ENCODE data around the gene GRID2. TPM values are rescaled to one million over a fixed set of nuclear protein-coding genes. Genes with fewer than 3 reads are reported as not detected.
"Not testable (repeated sequence)": the region's sequence is repeated elsewhere in the genome, so short reads cannot be mapped to it uniquely, and the experiment has no call there.

Gene GRID2
- total and polyA plus RNA-seq, 9 of the 15 experiments (the other 6 are each of a cell fraction or from before 2014, with no cell fraction given) = 0.04 TPM; not detected in 7

DNA sequence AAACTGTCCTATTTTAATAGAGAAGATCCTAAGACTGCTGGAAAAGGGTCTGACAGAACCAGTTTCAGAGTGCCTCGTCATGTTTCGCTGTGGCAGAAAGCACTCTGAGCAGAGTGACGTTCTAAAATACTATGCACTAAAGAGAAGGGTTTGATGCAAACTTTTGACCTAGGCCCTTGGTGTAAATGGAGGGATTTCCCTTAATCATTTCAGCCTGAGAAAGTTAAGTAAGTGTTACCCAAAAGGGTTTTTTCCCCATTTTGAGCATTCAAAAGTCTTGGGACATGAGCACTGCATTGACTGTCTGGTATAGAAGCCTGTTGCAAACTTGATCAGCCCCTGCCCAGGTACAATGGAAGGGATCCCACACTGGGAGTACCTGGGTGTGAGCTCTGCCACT lies 1367.3 kb downstream of the GRID2 start (continued):
- TF ChIP-seq ZNF512 (tag; IDR thresholded peaks at IDR 0.05) (no peak), ETV5 (CRISPR knock-in tag; IDR thresholded peaks at IDR 0.05; ENCODE audit: low read depth) (no peak), MTA1 (IDR thresholded peaks at IDR 0.05; ENCODE audit: borderline replicate concordance) (no peak), RBM17 (IDR thresholded peaks at IDR 0.05; ENCODE audit: borderline replicate concordance, low read depth, low read length) (no peak), SAFB2 (IDR thresholded peaks at IDR 0.05; ENCODE audit: borderline replicate concordance, low read depth, low read length, severe bottlenecking) (no peak), CBFA2T3 (IDR thresholded peaks at IDR 0.05) (no peak)
- TF ChIP-seq, protein P1, sequence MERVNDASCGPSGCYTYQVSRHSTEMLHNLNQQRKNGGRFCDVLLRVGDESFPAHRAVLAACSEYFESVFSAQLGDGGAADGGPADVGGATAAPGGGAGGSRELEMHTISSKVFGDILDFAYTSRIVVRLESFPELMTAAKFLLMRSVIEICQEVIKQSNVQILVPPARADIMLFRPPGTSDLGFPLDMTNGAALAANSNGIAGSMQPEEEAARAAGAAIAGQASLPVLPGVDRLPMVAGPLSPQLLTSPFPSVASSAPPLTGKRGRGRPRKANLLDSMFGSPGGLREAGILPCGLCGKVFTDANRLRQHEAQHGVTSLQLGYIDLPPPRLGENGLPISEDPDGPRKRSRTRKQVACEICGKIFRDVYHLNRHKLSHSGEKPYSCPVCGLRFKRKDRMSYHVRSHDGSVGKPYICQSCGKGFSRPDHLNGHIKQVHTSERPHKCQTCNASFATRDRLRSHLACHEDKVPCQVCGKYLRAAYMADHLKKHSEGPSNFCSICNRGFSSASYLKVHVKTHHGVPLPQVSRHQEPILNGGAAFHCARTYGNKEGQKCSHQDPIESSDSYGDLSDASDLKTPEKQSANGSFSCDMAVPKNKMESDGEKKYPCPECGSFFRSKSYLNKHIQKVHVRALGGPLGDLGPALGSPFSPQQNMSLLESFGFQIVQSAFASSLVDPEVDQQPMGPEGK (CRISPR knock-in tag; IDR thresholded peaks at IDR 0.05; ENCODE audit: borderline replicate concordance) = no peak

DNA sequence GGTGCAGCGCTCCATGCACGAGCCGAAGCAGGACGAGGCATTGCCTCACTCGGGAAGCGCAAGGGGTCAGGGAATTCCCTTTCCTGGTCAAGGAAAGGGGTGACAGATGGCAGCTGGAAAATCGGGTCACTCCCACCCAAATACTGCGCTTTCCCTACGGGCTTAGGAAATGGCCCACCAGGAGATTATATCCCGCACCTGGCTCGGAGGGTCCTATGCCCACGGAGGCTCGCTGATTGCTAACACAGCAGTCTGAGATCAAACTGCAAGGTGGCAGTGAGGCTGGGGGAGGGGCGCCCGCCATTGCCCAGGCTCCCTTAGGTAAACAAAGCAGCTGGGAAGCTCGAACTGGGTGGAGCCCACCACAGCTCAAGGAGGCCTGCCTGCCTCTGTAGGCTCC lies 1373.2 kb downstream of the GRID2 start:
- H3K9me1 ChIP-seq (ENCODE audit: control insufficient read depth, insufficient read depth, low read length); FAIRE-seq; H3K4me1 ChIP-seq (replicated peaks in 1 of 2; ENCODE audit: control insufficient read depth in 2 of 2, insufficient read depth in 2 of 2, low read length in 2 of 2); DNase-seq (ENCODE audit: extremely low read depth in 1 of 4, low spot score in 3 of 4); H3K9me3 ChIP-seq (replicated peaks; ENCODE audit: control insufficient read depth, insufficient read depth, low read depth, low read length); H2AFZ ChIP-seq (ENCODE audit: low read depth, low read length); CTCF ChIA-PET (ENCODE audit: low intra/inter-chr PET ratio); H4K20me1 ChIP-seq (replicated peaks; ENCODE audit: control insufficient read depth, insufficient read depth, low read length); intact Hi-C loops (cut with micrococcal nuclease); H3K4me3 ChIP-seq; in situ Hi-C loops (cut with MboI); BruUV-seq (replicated peaks); ATAC-seq; POLR2A ChIA-PET; H3K9ac ChIP-seq (ENCODE audit: insufficient read depth in 1 of 2, low read depth in 2 of 2, low read length in 2 of 2); H3K36me3 ChIP-seq (ENCODE audit: control insufficient read depth, insufficient read depth, low read length); H3K79me2 ChIP-seq (ENCODE audit: control insufficient read depth, insufficient read depth, low read length); H3K27me3 ChIP-seq (ENCODE audit: control insufficient read depth in 2 of 2, insufficient read depth in 2 of 2, low read length in 2 of 2); H3K4me2 ChIP-seq (ENCODE audit: insufficient read depth, low read length); H3K27ac ChIP-seq (ENCODE audit: extremely low read depth, low read depth, low read length): not testable (repeated sequence)
- WGBS (ENCODE audit: insufficient coverage, low coverage, missing lambda C conversion rate) = 5% methylated on average over 12 of the region's 16 CpGs
